ENCODE results near the gene CAMKMT.

Gene CAMKMT

GRCh38 chr2:44778671-44779476, 417.1 kb downstream of the CAMKMT start:
- DNase-seq = no peak

GRCh38 chr2:44779793-44780192, 418.0 kb downstream of the CAMKMT start:
- no peak for DNase-seq

- DNase-seq = no peak
These were observed 418.7 kb downstream of the CAMKMT start for GRCh38 chr2:44780406-44780805.

- no peak for DNase-seq
These were observed 423.7 kb downstream of the CAMKMT start for GRCh38 chr2:44785433-44785832.

- DNase-seq = no peak
These were observed 424.5 kb downstream of the CAMKMT start for GRCh38 chr2:44786045-44786816.

- no peak for DNase-seq
These were observed 425.1 kb downstream of the CAMKMT start for GRCh38 chr2:44786817-44787214.

- no peak for DNase-seq
These were observed 425.9 kb downstream of the CAMKMT start for GRCh38 chr2:44787663-44788062.

- no peak for DNase-seq
These were observed 427.7 kb downstream of the CAMKMT start for GRCh38 chr2:44789446-44789845.

- DNase-seq = no peak
These were observed 428.4 kb downstream of the CAMKMT start for GRCh38 chr2:44789971-44790721.

GRCh38 chr2:44793322-44793870, 431.6 kb downstream of the CAMKMT start:
- no peak for DNase-seq

- DNase-seq = no peak
These were observed 435.0 kb downstream of the CAMKMT start for GRCh38 chr2:44796771-44797170.

GRCh38 chr2:44798139-44798659, 436.5 kb downstream of the CAMKMT start:
- no peak for DNase-seq

GRCh38 chr2:44799105-44799504, 437.4 kb downstream of the CAMKMT start:
- DNase-seq = no peak

- no peak for DNase-seq
These were observed 438.0 kb downstream of the CAMKMT start for GRCh38 chr2:44799754-44800153.

GRCh38 chr2:44801289-44801840, 439.6 kb downstream of the CAMKMT start:
- DNase-seq = no peak

GRCh38 chr2:44801841-44802776, 440.4 kb downstream of the CAMKMT start:
- DNase-seq = peak; percentile 23

- peak; percentile 51 for DNase-seq
These were observed 441.2 kb downstream of the CAMKMT start for GRCh38 chr2:44802777-44803424.

- no peak for DNase-seq
These were observed 442.9 kb downstream of the CAMKMT start for GRCh38 chr2:44804406-44805265.

GRCh38 chr2:44805401-44806235, 443.9 kb downstream of the CAMKMT start:
- DNase-seq = no peak

All from DMS53 (cell line).